Suprapubic skin (tissue), 4 donors: ENCODE measurements around the gene SYNPO2.

Experiments used
- CTCF ChIP-seq, 2 donors: fragments of 200-600 bp in 1 of 2; fragments of 450-650 bp in 1 of 2; sonication (generic) in 1 of 2; IDR thresholded peaks; one replicate each; pipeline ENCODE4 v1.5.1; 2016 to 2019; ENCODE audit warnings: antibody characterized with exemption in 2 of 2, mild to moderate bottlenecking in 1 of 2, moderate library complexity in 1 of 2
- EP300 ChIP-seq: sonication (generic); formaldehyde crosslinking; IDR thresholded peaks from one replicate; pipeline ENCODE4 v1.6.1; 2017; ENCODE audit warnings: antibody characterized with exemption
- POLR2A ChIP-seq, 2 donors: fragments of 450-650 bp; IDR thresholded peaks; one replicate each; pipeline ENCODE4 v1.6.1; 2017; ENCODE audit warnings: antibody characterized with exemption in 2 of 2, mild to moderate bottlenecking in 2 of 2, moderate library complexity in 2 of 2
- POLR2AphosphoS5 ChIP-seq, 3 donors: sonication (generic); formaldehyde crosslinking; IDR thresholded peaks; one replicate each; pipeline ENCODE4 v1.6.1; 2017; ENCODE audit warnings: antibody characterized with exemption in 3 of 3

GRCh38 chr4:119068529-119068962 is 179.9 kb downstream of the SYNPO2 start:
- TF ChIP-seq CTCF (IDR thresholded peaks at IDR 0.05) (no peak), POLR2AphosphoS5 (IDR thresholded peaks at IDR 0.05) (no peak), POLR2A (IDR thresholded peaks at IDR 0.05) (no peak), EP300 (no peak)
